Heart right ventricle (tissue), 16 donors: Measurements from ENCODE around the gene CHRM2. TPM values are rescaled to one million over a fixed set of nuclear protein-coding genes. Genes with fewer than 3 reads are reported as not detected.
"Not testable (repeated sequence)": the region's sequence is repeated elsewhere in the genome, so short reads cannot be mapped to it uniquely, and the experiment has no call there.

Experiments used
- ATAC-seq, 8 donors: fragments of 200-7000 bp; cut with Tn5 transposase; one replicate each; pipeline ENCODE4 v1.9.1; 2020; ENCODE audit warnings: mild to moderate bottlenecking in 8 of 8, moderate library complexity in 8 of 8, moderate number of reproducible peaks in 1 of 8
- DNase-seq, 2 donors: peaks; one replicate each; pipeline ENCODE4 v3.0.0-alpha.2; 2020
- H3K27ac ChIP-seq, 10 donors: fragments of 200-600 bp; sonication (generic) in 2 of 10; one replicate each; pipeline versions ENCODE4 v1.5.0 to v1.8.0; 2020 to 2022; ENCODE audit warnings: mild to moderate bottlenecking in 3 of 10
- H3K27me3 ChIP-seq, 7 donors: fragments of 200-600 bp; one replicate each; pipeline ENCODE4 v1.8.0; 2021 to 2022; ENCODE audit warnings: mild to moderate bottlenecking in 2 of 7
- H3K36me3 ChIP-seq, 9 donors: fragments of 200-600 bp; sonication (generic) in 1 of 9; one replicate each; pipeline versions ENCODE4 v1.5.0 to v1.8.0; 2020 to 2022; ENCODE audit warnings: mild to moderate bottlenecking in 2 of 9
- H3K4me1 ChIP-seq, 9 donors: fragments of 200-600 bp; sonication (generic) in 1 of 9; one replicate each; pipeline versions ENCODE4 v1.5.0 to v1.8.0; 2020 to 2022; ENCODE audit warnings: mild to moderate bottlenecking in 4 of 9
- H3K4me3 ChIP-seq, 10 donors: fragments of 200-600 bp; sonication (generic) in 2 of 10; one replicate each; pipeline versions ENCODE4 v1.5.0 to v1.8.0; 2020 to 2022; ENCODE audit warnings: mild to moderate bottlenecking in 7 of 10, moderate library complexity in 2 of 10
- H3K9me3 ChIP-seq, 11 donors: fragments of 200-600 bp in 10 of 11; sonication (generic) in 2 of 11; one replicate each; pipeline versions ENCODE4 v1.5.0 to v1.8.0; 2013 to 2022; ENCODE audit warnings: mild to moderate bottlenecking in 2 of 11, control low read depth in 1 of 11, moderate library complexity in 1 of 11
- CTCF ChIP-seq, 9 donors: fragments of 200-600 bp; sonication (generic) in 2 of 9; IDR thresholded peaks; one replicate each; pipeline versions ENCODE4 v1.5.0 to v1.8.0; 2021 to 2022; ENCODE audit warnings: antibody characterized with exemption in 9 of 9, mild to moderate bottlenecking in 5 of 9, moderate library complexity in 1 of 9
- WGBS, 2 donors: extraction: QIAGEN DNeasy Blood & Tissue Kit; methylation state at CpG; one replicate each; pipeline ENCODE4 v1.1.7; 2013; ENCODE audit warnings: inconsistent platforms in 1 of 2; 5-methylcytosine and 5-hydroxymethylcytosine counted together
- intact Hi-C, 10 donors: fragments of 100-400 bp; cut with DNase I; formaldehyde crosslinking; loops; one replicate each; pipeline versions ENCODE4 v1.11.1 to v1.14.2; 2022
- long read RNA-seq, 3 donors: library from polyadenylated mRNA; unstranded; transcript quantifications; one replicate each; pipeline ENCODE4 v2.0.0, GENCODE V29; 2020 to 2021
- polyA plus RNA-seq, 2 donors: library from polyadenylated mRNA; stranded (reverse); fragments of 200-250 nt; gene quantifications; one replicate each; pipeline ENCODE4 v1.2.3, GENCODE V29; 2013
- total RNA-seq, 10 donors: library from RNA; stranded (reverse); fragmentation: NEBNext Ultra II Directional in 3 of 10; extraction: Animal tissue kit (Norgen Biotek cat#: 25700) in 3 of 10; gene quantifications; one replicate each; pipeline versions ENCODE4 v1.2.1 to v1.2.4, GENCODE V29; 2021 to 2023
- donor health status: Arrhythmogenic right ventricular cardiomyopathy.
- donor health status: ischemic (EF 13 %, LVEDD 7.1; RV severe dilation, severe dysfunction).
- donor health status: healthy with polysubstance abuse.
- donor health status: DM: no; HTN: yes; CAD: no.
- donor health status: DM: no; HTN: no; CAD: no.
- donor health status: ischemic (EF 25% LVEDD 6.9; RV normal size, moderate dysfunction).
- donor health status: ischemic (EF 25% LVEDD 5.7; RV mildly dilated, moderate dysfunction).
- donor health status: healthy.
- donor health status: DM: yes; HTN: yes; CAD: no.
- donor health status: Ischemic cardiomyopathy.
- donor health status: ischemic (EF 35%, LVEDD 5.7; RV mildly dilated, moderate dysfunction).
- donor health status: nonischemic (EF 11% LVEDD 7.7; RV severe dilation, severe dysfunction).
- donor health status: DM: yes; HTN: yes; CAD: no.
- donor health status: PGD.
- donor health status: ischemic (EF 29% LVEDD 5.4; RV normal size, mild dysfunction).
- donor health status: nonischemic (EF 23%, LVEDD 6.1; RV moderate dilation, normal function).

CHRM2 gene
- total RNA-seq (100 to 1,000 TPM in 2 of 10 donors, 10 to 100 TPM in 8; 24.8 to 108 (median 78.0) TPM), polyA plus RNA-seq (10 to 100 TPM; 11.7 to 30.8 TPM)
- long read RNA-seq, donor 1, partial matches to known transcripts: 13 of 19 reads
- long read RNA-seq, donor 1, other reads (novel, unspliced or antisense): 6 of 19 reads
- long read RNA-seq, donor 2, full-length matches to known transcripts: 3 of 20 reads
- long read RNA-seq, donor 2, partial matches to known transcripts: 10 of 20 reads
- long read RNA-seq, donor 2, other reads (novel, unspliced or antisense): 7 of 20 reads
- long read RNA-seq, donor 3, partial matches to known transcripts: 3 of 19 reads
- long read RNA-seq, donor 3, other reads (novel, unspliced or antisense): 14 of 19 reads

- intact Hi-C loops: loop anchor here in 2 of 10 donors (10.0 kb wide), 2 partner anchors 286 to 834 kb away; no protein-coding TSS in a partner anchor
- Histone ChIP-seq H3K36me3 (no peaks in the 10 kb centered on the region), H3K4me3 (peak within 1 kb of the TSS; percentile 47 to 67 (median 57)), H3K27me3 (peaks cover 0 to 41% (median 26%) of the 10 kb centered on the region in 7 donors), H3K27ac (peak within 1 kb of the TSS; percentile 40 to 92 (median 82)), H3K4me1 (peaks cover 0 to 41% (median 5%) of the 10 kb centered on the region in 9 donors), H3K9me3 (no peaks in the 10 kb centered on the region)
- WGBS, 2 donors: 1% methylated on average over 23 of the region's 23 CpGs
- ATAC-seq (peak; percentile 11 to 68 (median 54)), DNase-seq (peak in 1 of 2 donors; percentile 30)
- TF ChIP-seq CTCF (IDR thresholded peaks at IDR 0.05): no peak
Measured at GRCh38 chr7:136868496-136869000, at the start of gene CHRM2. Gene CHRM2, plus strand, starts transcription at chr7:136868652. Its CDS starts 146,214 bp downstream, at chr7:137014866.

- H3K9me3 ChIP-seq, DNase-seq, H3K4me3 ChIP-seq, intact Hi-C loops, H3K36me3 ChIP-seq, H3K4me1 ChIP-seq, ATAC-seq, H3K27me3 ChIP-seq, H3K27ac ChIP-seq: not testable (repeated sequence)
- 62 to 80% methylated on average over 8 to 14 of the region's 16 CpGs for WGBS, 2 donors
Measured at GRCh38 chr7:136831398-136831797, 37.1 kb upstream of the CHRM2 start.

- intact Hi-C loops: no loop called here
- no peak for TF ChIP-seq CTCF (IDR thresholded peaks at IDR 0.05)
- H3K4me3 ChIP-seq: no peak overlapping the region
- ATAC-seq: no peak
- DNase-seq: no peak
- H3K27me3 ChIP-seq: no peaks in the 10 kb centered on the region
- peaks cover 0 to 7% (median 0%) of the 10 kb centered on the region in 11 donors for H3K9me3 ChIP-seq
- no peak overlapping the region for H3K27ac ChIP-seq
- WGBS, 2 donors: 83 to 85% methylated on average over 1 of the region's 1 CpG
- no peaks in the 10 kb centered on the region for H3K4me1 ChIP-seq
- no peaks in the 10 kb centered on the region for H3K36me3 ChIP-seq
Measured at GRCh38 chr7:136845899-136846465, 22.5 kb upstream of the CHRM2 start.

GRCh38 chr7:136847858-136848257 lies 20.6 kb upstream of the CHRM2 start:
- no peak overlapping the region for H3K4me3 ChIP-seq
- DNase-seq: no peak
- ATAC-seq: no peak
- no peaks in the 10 kb centered on the region for H3K36me3 ChIP-seq
- intact Hi-C loops: no loop called here
- TF ChIP-seq CTCF (IDR thresholded peaks at IDR 0.05): no peak
- H3K27ac ChIP-seq: no peak overlapping the region
- H3K27me3 ChIP-seq: no peaks in the 10 kb centered on the region
- WGBS, 2 donors: 79 to 82% methylated on average over 2 of the region's 2 CpGs
- no peaks in the 10 kb centered on the region for H3K4me1 ChIP-seq
- H3K9me3 ChIP-seq: peaks cover 0 to 2% (median 0%) of the 10 kb centered on the region in 11 donors
